GM19193 (cell line): ENCODE data around the gene MYH15.

Experiments
- POLR2A ChIP-seq: IDR thresholded peaks from 4 replicates; pipeline ENCODE4 v1.6.1; 2011; ENCODE audit not compliant: insufficient read depth, insufficient read length; ENCODE audit errors: extremely low read depth

The MYH15 gene

DNA sequence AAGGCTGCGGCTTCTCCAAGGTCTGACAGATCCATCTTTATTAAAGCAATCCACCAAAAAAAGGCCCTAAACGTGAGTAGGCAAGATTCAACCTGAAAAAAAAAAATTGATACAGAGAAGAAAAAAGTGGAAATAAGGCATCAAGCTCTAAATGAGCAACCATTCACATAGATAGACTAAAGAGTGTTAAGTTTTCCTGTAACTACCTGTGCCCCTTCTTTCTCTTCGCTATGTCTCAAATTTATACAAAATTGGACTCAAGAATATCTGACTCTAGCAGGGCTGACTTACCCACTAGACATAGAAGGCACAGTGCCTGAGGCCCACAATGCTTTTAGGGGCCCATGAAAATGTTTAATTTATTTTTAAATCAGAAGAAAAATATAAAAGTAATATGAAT, at the start of gene MYH15:
MYH15 (minus strand) TSS at position 101 of the 400 bp plus-strand sequence; CDS start at position 35, 66 bp downstream.
- TF ChIP-seq POLR2A, result no peak

DNA sequence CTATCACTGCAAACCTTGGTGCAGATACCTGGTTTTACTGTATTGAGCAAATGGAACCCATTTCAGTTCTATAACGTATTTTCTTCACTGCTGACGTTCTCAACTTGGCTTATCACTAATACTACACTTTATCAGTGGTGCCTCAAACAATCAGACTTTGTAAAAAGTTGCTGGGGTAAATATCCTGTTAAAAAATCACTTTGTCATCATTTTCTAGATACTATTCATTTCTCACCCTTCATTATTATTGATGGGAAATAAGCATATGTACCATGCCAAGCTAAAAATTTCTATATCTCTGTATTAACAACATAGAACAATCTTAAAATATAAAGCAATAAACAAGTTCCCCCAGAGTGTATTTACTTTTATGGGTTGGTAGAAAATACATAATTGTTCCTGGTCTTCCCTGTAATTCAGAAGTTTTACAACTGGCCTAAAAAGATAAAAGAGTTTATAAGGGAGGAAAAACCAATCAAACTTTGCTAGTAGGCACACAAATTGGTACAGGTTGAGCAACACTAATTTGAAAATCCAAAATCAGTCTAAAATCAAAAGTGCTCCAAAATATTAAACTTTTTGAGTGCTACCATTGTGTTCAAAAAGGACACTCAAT, 45.7 kb upstream of the MYH15 start:
- no peak for TF ChIP-seq POLR2A

DNA sequence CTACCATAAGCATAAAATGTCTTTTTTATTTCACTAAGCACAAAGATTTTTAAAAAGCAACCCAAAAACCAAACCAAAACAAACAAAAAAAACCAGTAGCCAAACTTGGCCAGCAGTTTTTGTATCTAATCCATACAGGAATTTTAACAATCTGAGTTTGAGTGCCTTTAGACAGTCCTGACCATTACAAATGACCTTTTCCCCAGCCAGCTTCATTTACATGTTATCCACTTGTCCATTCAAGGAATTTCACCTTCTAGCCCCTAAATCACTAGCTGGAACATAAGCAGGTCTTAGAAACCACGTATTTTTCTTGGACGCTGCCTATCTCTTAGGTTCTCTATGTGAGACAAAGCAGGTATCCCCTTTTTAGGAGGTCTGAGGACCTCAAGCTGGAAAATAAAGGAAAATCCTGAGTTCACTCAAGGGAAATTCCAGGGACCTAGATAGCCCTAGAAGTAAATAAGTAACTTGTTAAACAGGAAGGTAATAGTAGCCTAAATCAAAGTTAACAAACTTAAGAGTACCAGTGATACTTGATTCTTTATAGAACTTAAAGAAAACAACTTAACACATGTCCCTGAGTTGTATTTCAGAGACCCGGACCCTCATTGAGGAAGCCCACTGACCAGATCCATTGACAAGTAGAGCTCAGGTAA, 44.6 kb upstream of the MYH15 start:
- TF ChIP-seq POLR2A, result no peak

DNA sequence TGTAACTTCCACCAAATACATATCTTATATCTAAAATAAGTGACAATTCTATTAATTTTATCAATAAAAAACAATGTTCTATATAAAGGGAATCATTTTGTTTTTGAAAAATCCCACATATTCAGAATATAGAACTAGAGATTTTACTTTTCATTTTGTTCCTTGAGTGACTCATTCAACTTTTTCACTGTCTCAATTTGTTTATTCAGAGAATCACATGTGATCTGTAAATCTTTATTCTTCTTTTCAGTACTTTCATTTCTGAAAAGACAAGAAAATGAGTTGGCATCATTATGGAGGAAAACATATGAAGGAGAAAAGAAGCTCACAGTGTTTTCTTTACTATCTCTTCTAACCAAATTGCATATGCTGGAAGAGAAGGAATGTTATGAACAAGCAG, 43.8 kb upstream of the MYH15 start:
- TF ChIP-seq POLR2A, result no peak

DNA sequence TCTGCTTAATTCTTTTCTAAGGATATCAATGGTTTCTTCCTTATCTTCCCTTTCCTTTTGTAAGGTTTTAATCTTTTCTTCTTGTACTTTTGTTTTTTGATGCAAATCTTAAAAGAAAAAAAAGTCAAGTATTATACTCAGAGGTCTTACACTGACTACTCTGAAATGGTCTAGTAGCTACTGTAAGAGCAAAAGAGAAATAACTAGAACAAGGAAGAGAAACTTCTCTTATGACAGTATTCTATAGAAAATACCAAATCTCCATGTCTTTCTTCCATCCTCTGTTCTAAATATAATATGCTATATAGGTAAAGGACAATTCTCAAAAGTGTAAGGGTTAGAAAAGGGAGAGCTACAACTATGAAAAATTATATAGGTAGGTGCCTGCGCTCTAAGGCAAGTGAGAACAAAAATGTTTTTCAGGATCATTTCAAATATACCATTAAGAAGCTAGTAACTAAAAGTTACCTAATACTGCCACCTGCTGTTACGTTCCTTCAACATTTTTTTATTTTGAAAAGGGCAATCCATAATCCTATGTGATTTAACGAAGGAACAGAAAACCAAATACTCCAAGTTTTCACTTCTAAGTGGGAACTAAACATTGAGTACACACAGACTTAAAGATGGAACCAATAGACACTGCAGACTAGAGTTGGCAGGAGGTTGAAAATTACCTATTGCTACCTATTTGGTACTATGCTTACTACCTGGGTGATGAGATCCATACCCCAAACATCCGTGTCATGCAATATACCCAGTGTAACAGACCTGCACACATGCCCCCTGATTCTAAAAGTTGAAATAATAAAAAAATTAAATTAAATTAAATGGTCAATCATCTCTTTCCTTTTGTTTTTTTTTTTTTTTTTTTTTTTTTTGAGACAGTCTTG, 42.1 kb upstream of the MYH15 start:
- TF ChIP-seq POLR2A, result no peak

DNA sequence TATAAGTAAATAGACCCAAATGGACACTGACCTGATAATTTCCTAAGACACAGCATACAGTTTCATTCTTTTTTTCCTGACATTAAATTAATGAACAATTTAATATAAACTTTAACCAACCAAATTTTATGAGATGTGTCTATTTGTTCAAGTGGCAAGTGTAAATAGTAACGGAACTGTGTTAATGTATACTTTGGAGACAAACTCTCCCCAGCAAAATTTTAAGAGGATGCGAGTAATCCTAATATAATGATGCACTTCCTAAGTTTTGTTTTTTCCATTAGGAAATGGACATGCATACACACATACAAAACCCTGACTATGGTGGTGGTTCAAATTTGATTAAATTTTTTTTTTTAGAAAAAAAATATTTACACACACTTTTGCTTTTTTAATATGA, 38.5 kb upstream of the MYH15 start:
- TF ChIP-seq POLR2A, result no peak

DNA sequence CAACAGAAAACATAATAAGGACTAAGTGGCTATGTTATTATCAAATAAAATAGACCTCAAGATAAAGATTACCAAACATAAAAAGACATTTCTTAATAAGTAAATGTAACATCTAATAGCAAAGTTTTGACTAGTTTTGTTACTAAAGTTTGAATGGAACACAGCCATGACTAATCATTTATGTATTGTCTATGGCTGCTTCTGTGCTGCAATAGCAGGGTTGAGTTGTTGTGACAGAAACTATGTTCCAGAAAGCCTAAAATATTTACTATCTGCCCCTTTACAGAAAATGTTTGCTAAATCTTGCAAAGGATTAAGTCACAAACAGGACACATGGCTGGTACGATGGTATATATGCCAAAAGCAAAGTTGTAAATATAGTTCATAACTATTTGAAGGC, 37.9 kb upstream of the MYH15 start:
- no peak for TF ChIP-seq POLR2A

DNA sequence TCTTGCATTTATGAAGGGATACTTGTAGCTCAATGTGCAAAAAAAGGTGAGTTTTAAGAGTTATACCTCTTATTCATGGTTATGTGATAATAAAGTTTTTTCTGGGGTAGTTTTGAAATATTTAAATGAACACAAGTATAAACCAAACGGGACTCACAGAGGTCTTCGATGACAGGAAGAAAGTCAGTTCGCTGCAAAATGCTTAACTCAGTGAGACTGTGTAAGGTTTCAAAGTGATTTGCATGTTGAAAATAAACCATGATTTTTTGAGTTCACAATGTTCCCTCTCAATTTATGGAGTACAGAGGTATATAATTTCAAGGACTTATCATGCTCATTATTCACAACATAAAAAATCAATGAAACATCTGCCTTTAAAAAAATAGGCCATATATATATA, 36.3 kb upstream of the MYH15 start:
- no peak for TF ChIP-seq POLR2A

DNA sequence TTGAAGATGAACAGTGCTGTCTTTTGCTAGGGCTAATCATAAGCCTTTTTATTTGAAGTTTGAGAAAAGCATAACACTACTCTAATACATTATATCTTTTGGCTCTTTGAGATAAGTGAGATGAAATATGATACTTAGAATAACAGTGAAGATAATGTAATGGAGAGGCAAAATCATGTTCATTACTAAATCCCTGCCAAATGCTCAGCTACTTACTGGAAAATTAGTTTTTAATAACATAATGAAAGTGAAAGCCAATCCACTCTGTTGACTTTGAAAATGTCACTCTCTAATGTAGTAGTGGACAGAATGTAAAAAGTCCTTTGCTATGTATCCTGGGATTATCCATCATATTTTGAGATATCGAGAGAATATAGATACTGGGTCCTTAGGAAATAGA, 35.9 kb upstream of the MYH15 start:
- no peak for TF ChIP-seq POLR2A

DNA sequence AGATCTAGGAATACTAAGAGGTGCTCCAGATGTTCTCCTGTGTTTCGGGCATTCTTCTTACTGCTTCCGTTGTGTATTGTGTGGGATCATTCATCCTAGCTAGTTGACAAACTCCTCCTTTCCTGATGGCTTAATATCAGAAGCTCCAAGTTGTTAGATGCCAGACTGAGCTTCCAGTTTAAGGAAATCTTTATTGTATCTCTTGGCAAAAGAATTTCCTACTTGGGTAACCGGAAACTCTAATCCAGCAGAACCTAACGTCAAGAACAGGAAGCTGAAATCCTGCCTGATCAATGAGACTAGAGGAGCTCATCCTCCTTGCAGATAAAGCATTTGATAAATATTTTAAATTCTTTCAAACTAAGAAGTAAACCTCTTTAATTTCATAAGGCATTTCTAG, 27.7 kb upstream of the MYH15 start:
- no peak for TF ChIP-seq POLR2A

DNA sequence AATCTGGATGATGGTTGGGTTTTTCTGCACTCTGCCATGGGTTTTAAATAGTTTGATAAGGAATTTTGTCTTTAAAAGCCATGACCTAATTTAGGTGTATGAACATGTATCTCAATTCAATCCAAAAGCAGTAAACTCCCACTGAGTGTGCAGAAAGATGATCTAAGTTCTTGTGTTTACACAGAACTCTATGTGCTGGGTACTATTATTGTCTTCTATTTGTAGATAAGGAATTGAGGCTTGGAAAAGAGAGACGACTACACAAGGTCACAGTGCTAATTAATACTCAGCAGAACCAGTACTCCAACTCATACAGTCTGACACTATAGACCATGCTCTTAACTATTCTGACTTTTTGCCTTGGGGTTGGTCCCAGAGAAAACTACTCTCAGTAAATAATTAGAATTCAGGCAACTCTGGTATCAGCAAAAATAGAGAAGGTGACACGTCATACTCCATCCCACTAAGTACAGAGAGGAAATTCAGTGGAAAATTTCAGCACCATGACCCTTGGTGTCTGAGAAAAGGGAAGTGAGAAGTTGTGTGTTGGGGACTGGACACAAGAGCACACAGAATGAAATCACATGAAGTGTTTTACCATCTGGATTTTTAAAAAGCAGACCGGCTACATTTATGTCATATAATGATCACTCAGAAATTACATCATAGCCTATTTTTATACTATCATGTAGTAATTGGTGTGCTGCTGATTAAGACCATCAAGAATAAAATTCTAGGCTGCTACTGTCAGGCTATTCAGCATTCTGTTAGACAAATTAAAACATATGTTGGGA, 18.3 kb upstream of the MYH15 start:
- no peak for TF ChIP-seq POLR2A

DNA sequence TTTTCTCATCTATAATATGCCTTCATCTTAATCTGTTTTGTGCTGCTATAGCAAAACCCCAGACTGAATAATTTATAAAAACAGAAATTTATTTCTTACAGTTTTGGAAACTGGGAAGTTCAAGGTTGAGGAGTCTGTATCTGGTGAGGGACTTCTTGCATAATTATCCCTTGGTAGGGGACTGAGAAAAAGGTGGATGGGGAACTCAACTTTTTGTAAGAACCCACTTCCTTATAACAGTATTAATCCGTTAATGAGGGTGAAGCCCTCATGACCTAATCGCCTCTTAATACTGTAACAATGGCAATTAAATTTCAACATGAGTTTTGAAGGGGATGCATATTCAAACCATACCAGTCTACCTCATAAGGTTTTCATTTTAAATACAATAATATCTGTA, 17.4 kb upstream of the MYH15 start:
- TF ChIP-seq POLR2A, result no peak

DNA sequence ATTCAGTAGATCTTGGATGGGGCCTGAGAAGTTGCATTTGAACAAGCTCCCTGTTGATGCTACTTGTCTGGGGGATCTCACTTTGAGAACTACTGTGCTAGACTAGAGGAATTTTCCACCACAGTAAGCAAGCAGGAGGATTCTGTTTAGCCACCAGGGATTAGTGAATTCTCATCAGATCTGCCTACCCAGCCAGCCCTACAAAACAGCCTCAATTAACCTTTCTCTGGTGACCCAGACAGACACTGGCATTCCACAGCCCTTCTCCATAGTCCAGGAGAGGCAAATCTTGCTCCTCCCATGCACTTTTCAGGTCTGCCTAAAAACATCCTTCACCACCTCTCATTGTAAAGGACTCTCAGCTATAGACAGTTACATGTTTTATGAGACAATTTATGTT, 16.7 kb upstream of the MYH15 start:
- no peak for TF ChIP-seq POLR2A

DNA sequence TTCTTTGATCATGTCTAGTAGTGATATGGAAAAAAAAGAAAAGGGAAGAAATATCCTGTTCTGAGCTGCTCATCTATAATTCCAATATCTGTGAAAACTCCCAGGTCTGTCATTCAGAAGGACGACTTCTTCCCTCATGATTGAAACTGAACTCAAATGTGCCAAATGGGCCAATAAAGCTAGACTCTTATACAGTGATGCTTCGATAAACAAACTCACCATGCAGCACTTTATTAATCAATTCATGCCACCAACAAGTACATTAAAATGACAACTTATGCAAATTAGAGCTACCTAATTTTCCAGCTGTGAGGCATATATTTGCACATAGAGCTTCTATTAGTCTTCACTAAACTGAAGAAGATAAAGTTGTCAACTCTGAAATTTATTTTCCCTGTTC, 15.6 kb upstream of the MYH15 start:
- no peak for TF ChIP-seq POLR2A

DNA sequence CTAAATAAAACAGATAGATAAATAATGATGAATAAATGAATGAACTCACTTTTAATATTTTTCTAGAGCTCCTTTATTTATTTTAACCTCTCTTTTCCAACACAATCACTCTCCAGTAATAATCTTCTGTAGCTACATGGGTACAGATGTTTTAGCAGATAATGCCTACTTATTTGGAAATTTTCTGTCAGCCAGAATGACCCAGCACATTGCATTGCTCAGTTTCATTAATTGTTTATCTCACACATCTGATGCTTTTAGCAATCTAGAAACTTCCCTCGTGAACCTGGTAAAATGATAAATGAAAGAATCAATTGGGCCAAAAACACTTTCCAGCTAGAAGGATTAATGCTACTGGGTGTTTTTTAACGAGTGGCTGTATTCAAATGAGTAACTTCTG, 14.9 kb upstream of the MYH15 start:
- no peak for TF ChIP-seq POLR2A

DNA sequence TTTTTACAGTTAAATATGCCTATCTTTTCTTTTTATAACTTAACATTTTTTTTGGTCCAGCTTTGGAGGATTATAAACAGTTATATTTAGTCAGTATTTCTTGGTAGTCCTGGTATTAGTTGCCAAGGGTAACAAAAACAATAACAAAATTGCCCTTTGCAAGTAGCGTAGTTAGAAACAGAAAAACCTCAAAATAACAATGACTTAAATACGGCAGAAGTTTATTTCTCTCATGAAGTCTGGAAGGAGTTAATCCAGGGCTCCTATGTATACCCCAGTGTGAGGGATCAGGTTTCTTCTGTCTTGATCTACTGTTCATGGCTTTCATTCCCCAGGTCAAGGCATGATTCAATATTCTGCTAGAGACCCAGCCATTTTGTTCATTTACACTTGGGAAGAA, 14.1 kb upstream of the MYH15 start:
- no peak for TF ChIP-seq POLR2A

DNA sequence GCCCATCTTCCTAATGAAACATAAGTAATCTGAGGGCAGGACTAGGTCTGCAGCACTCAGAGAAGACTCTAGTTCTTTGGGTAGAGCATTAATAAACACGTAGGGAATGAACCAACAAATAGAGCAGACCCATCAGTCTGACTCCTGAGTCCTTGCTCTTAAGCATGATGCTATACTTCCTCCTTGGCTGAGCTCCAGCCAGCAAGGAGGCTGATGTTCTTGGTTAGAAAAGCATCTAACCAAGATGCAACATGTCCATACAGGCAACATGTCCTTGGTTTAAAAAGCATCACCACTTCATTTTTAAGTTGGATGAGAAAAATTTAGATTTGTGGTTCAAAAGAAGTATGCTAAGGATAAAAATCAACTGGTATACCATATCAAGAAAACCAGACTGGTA, 8.5 kb upstream of the MYH15 start:
- TF ChIP-seq POLR2A, result no peak
